Measurements from ENCODE around the gene SH3TC2.

Gene SH3TC2

DNA sequence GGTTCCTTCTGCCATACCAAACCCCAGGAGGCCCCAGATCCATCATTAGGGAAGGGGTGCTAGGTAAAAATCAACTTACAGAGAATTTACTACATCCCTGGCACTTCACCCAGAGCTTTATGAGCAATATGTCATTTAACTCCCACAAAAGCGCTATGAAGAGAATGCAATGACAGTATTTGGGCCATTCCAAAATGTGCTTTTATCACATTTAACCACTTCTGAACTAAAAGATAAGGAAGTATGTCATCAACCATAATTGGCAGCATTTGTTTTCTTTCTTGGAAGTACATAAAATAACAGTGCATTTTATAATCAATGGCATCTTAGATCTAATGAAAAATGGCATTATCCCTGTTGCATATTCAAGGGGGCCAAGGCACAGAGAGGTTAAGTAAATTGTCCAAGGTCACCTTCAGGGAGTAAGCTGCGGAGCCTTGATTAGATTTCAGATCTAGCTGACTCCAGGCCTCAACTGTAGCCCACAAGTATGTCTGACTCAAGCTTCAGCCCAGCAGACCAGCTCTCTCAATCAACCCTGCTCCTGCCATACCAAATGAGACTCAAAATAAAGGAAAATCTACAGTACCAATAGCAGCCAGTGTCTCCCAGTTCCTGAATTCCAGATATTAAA lies 16.5 kb downstream of the SH3TC2 start:
- TF ChIP-seq, protein P1, sequence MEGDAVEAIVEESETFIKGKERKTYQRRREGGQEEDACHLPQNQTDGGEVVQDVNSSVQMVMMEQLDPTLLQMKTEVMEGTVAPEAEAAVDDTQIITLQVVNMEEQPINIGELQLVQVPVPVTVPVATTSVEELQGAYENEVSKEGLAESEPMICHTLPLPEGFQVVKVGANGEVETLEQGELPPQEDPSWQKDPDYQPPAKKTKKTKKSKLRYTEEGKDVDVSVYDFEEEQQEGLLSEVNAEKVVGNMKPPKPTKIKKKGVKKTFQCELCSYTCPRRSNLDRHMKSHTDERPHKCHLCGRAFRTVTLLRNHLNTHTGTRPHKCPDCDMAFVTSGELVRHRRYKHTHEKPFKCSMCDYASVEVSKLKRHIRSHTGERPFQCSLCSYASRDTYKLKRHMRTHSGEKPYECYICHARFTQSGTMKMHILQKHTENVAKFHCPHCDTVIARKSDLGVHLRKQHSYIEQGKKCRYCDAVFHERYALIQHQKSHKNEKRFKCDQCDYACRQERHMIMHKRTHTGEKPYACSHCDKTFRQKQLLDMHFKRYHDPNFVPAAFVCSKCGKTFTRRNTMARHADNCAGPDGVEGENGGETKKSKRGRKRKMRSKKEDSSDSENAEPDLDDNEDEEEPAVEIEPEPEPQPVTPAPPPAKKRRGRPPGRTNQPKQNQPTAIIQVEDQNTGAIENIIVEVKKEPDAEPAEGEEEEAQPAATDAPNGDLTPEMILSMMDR (IDR thresholded peaks at IDR 0.05) = no peak

DNA sequence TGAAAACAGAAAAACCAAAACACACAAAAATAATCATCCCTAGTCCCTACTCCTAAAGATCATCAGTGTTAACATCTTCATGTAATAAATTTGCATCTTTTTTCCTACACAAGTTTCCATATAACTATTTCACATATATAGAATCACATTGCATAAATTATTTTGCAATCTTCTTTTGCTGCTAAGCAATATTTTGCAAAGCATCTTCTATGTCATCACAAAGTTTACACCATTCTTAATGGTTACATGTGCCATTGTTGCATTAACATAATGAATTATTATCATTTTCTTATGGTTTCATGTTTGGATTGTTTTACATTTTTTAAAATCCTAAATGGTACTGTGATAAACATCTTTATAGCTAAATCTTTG lies 17.8 kb downstream of the SH3TC2 start:
- TF ChIP-seq, protein P1 (IDR thresholded peaks at IDR 0.05) = no peak

DNA sequence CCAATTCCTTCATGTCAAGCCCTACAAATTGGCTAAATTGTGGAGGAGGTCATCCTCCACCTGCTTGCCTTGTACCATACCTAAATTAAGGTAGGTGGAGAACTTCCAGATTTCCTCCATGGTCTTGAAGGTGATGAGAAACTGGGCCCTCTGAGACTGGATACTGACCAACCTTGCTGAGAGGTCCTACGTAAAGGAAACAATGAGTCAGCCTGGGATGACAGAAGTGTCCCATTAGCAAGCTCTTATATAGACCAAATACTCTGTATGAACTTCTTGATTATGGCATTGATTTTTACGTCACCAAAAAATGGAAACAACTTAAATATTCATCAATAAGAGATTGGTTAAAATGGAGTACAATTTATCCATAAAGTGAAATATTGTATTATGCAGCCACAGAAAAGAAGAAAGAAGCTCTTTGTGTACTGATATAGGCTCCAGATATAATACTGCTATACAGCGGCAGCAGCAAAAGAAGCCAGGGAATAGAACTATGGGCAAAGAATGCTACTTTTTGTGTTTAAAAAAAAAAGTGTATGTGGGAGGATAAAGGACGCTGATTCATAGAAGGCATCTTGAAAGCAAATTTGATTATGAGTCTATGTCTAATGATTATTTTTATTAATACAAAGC lies 18.3 kb downstream of the SH3TC2 start:
- TF ChIP-seq, protein P1 (IDR thresholded peaks at IDR 0.05) = no peak

DNA sequence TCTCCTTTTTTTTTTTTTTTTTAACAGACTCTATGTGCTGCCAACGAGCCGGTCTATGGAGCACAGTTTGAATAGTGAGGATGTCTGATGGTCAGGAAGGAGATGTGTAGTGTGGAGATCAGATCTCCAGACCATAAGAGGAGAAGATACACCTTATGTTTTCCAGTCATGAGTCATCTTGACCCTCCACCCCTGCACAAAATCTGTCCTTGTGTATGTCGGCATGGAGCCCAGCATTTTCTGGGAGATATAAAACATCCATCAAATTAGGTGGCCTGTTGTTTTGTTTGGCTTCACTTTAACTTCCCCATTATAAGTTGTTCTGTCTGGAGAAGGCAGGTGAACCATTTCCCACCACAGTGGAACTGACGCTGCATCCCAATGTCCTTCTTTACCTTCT lies 19.2 kb downstream of the SH3TC2 start:
- TF ChIP-seq, protein P1 (IDR thresholded peaks at IDR 0.05) = no peak

DNA sequence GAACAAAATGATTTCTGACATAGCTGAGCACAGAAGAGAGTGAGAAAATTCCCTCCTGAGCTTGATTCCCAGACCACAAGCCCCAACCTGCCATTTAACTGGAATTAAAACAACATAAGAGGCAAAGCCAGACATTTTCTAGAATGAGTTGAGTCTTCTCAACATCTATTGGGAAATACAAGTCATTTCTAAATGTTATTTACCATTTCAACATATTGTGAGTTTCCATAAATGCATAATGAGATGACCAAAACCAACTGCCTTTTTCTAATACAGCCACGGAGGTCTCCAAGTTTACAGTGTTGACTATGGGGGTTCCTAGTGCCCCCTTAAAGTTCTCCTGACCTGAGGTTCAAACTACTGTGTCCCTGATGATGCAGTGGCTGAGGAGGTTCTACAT lies 20.0 kb downstream of the SH3TC2 start:
- TF ChIP-seq, protein P1 (IDR thresholded peaks at IDR 0.05) = no peak

DNA sequence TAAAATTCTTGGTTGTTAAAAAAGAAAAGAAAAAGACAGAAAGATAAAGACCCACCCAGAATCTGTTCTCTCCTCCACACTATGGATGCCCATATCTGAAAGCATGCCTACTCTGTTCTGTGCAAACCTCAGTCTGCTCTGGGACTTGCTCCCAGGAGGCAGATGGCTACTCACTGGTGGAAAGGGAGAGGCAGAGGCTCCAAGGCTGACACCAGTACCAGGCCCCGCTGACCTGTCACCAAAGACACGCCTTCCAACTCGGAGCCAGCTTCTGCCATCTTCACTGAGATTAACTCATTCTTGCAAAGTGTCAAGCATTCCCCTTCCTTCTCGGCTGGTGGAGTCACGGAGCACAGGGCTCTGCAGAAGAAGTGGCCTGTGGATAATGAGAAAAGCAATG lies 21.6 kb downstream of the SH3TC2 start:
- TF ChIP-seq, protein P1 (IDR thresholded peaks at IDR 0.05) = no peak

DNA sequence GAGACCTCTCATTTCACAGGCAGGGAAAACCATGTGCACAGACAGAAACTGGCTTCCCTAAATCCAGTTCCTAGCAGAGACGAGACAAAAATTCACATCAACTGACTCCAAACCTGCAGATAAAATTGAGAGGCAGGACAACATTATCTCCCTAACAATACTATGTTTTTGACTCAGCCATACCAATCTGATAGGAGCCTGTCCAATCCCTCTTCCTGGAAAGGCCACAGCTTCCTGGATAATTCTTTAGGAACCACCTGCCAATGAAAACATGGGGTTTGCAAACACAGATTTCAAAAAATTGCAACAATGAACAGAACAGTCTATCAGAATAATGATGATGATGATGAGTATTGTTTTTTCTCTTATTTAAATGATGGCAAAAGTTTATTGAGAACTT lies 22.4 kb downstream of the SH3TC2 start:
- TF ChIP-seq, protein P1 (IDR thresholded peaks at IDR 0.05) = no peak
